ENCODE results near the gene MCF2L2.

DNA sequence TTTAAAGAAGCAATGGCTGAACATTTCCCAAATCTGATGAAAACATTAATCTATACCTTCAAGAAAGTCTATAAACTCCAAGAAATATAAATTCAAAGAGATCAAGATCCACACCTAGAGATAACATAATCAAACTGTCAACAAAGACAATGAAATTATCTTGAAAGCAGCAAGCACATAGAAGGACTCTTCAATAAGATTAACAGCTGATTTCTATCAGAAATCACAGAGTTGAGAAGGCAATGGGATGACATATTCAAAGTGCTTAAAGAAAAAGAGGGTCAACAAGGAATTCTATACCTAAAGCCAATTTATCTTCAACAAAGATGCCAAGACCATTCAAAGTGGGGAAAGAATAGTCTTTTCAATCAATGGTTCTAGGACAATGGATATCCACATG lies 224.7 kb downstream of the MCF2L2 start:
- TF ChIP-seq, protein P1, sequence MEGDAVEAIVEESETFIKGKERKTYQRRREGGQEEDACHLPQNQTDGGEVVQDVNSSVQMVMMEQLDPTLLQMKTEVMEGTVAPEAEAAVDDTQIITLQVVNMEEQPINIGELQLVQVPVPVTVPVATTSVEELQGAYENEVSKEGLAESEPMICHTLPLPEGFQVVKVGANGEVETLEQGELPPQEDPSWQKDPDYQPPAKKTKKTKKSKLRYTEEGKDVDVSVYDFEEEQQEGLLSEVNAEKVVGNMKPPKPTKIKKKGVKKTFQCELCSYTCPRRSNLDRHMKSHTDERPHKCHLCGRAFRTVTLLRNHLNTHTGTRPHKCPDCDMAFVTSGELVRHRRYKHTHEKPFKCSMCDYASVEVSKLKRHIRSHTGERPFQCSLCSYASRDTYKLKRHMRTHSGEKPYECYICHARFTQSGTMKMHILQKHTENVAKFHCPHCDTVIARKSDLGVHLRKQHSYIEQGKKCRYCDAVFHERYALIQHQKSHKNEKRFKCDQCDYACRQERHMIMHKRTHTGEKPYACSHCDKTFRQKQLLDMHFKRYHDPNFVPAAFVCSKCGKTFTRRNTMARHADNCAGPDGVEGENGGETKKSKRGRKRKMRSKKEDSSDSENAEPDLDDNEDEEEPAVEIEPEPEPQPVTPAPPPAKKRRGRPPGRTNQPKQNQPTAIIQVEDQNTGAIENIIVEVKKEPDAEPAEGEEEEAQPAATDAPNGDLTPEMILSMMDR (conservative IDR thresholded peaks at IDR 0.05 in 1 of 2, IDR thresholded peaks at IDR 0.05 in 1 of 2; ENCODE audit: extremely low read depth in 1 of 2, insufficient read depth in 1 of 2, low read depth in 1 of 2, low read length in 2 of 2) = no peak
- TF ChIP-seq EZH2 (IDR thresholded peaks at IDR 0.05; ENCODE audit: borderline replicate concordance, low read length) = no peak
